PFSK-1 (cell line): ENCODE results near the gene PTPN14.

Experiments used
- FOXP2 ChIP-seq: optimal IDR thresholded peaks from 2 replicates; pipeline ENCODE3; 2011; ENCODE audit warnings: borderline replicate concordance, control low read depth, inconsistent platforms; ENCODE audit not compliant: insufficient read depth; ENCODE audit errors: extremely low read length, extremely low read depth
- POLR2AphosphoS5 ChIP-seq: IDR thresholded peaks from 2 replicates; pipeline ENCODE4 v1.6.1; 2012; ENCODE audit warnings: low read depth, mild to moderate bottlenecking, control low read depth, low read length, moderate library complexity
- SIN3A ChIP-seq: IDR thresholded peaks from 2 replicates; pipeline ENCODE4 v1.6.1; 2012; ENCODE audit warnings: mild to moderate bottlenecking, low read length, moderate library complexity, borderline replicate concordance; ENCODE audit not compliant: insufficient read depth
- TAF1 ChIP-seq: IDR thresholded peaks from 2 replicates; pipeline ENCODE4 v1.6.1; 2012; ENCODE audit warnings: low read length, control low read depth, borderline replicate concordance; ENCODE audit not compliant: insufficient read depth
- TF ChIP-seq, protein P1 (sequence below), 2 experiments: IDR thresholded peaks; 2 replicates each; pipeline versions ENCODE4 v1.6.1 to v1.8.0; 2011 to 2012; ENCODE audit warnings: low read depth in 2 of 2, low read length in 2 of 2, control low read depth in 1 of 2, inconsistent platforms in 1 of 2, mild to moderate bottlenecking in 1 of 2, moderate library complexity in 1 of 2; ENCODE audit not compliant: insufficient read depth in 1 of 2

The PTPN14 gene

GRCh38 chr1:214472364-214472763, 79.0 kb downstream of the PTPN14 start:
- TF ChIP-seq POLR2AphosphoS5, result no peak
- TF ChIP-seq FOXP2, result no peak
- TF ChIP-seq, protein P1, sequence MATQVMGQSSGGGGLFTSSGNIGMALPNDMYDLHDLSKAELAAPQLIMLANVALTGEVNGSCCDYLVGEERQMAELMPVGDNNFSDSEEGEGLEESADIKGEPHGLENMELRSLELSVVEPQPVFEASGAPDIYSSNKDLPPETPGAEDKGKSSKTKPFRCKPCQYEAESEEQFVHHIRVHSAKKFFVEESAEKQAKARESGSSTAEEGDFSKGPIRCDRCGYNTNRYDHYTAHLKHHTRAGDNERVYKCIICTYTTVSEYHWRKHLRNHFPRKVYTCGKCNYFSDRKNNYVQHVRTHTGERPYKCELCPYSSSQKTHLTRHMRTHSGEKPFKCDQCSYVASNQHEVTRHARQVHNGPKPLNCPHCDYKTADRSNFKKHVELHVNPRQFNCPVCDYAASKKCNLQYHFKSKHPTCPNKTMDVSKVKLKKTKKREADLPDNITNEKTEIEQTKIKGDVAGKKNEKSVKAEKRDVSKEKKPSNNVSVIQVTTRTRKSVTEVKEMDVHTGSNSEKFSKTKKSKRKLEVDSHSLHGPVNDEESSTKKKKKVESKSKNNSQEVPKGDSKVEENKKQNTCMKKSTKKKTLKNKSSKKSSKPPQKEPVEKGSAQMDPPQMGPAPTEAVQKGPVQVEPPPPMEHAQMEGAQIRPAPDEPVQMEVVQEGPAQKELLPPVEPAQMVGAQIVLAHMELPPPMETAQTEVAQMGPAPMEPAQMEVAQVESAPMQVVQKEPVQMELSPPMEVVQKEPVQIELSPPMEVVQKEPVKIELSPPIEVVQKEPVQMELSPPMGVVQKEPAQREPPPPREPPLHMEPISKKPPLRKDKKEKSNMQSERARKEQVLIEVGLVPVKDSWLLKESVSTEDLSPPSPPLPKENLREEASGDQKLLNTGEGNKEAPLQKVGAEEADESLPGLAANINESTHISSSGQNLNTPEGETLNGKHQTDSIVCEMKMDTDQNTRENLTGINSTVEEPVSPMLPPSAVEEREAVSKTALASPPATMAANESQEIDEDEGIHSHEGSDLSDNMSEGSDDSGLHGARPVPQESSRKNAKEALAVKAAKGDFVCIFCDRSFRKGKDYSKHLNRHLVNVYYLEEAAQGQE (IDR thresholded peaks at IDR 0.05; ENCODE audit: insufficient read depth in 1 of 2, low read depth in 2 of 2, low read length in 2 of 2), result no peak
- TF ChIP-seq SIN3A, result no peak

DNA sequence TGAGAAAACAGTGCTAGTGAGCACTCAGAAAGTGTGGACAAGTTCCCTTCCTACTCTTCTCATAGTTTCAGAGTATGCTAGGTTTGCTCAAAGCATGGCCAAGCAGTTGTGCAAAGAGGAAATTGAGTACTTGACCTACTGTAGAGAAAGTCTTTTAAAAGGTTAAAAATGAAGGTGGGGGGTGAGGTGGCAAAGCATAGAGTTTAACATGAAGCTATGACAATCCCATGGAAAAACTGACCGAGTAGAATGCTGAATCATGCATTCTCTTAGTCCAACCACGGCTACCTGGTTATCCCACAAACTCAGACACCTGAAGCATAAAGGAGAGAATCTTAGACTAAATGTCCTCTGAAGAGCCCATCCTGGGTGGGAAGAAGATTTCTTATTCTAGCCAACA, 79.9 kb downstream of the PTPN14 start:
- TF ChIP-seq, protein P1 (IDR thresholded peaks at IDR 0.05; ENCODE audit: insufficient read depth in 1 of 2, low read depth in 2 of 2, low read length in 2 of 2), result no peak
- no peak for TF ChIP-seq TAF1
- no peak for TF ChIP-seq SIN3A
- TF ChIP-seq FOXP2, result no peak
- TF ChIP-seq POLR2AphosphoS5, result no peak

DNA sequence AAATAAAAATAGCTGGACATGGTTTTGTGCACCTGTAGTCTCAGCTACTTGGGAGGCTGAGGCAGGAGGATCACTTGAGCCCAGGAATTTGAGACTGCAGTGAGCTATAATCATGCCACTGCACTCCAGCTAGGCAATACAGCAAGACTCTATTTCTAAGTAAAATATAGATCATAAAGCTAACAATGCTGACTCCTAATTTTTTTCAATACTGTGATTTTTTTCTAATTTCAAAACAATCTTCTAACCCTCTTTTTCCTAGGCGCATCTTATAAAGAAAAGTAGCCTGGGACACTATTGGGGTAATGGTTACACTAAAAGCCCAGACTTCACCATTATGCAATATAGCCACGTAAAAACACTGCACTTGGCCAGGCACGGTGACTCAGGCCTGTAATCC, 81.3 kb downstream of the PTPN14 start:
- TF ChIP-seq POLR2AphosphoS5 (no peak), FOXP2 (no peak), TAF1 (no peak), SIN3A (no peak)
- TF ChIP-seq, protein P1 (IDR thresholded peaks at IDR 0.05; ENCODE audit: insufficient read depth in 1 of 2, low read depth in 2 of 2, low read length in 2 of 2), result no peak

DNA sequence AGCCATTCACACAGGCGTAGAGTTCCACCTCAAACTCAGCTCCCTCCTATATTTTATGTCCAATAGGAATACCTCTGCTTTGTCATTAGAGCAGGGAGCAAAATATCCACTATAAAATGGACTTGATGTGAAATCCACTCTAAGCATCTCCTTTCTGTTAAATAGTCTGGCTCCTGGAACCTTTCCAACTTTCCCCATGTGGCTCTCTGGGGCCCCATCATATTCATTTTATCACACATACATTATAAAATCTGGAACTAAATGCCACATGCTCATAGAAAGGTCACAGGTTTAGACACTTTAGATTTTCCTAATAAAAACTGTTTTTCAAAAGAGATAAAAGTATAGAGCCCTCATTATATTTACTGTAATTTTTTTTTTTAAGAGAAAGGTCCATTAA, 82.1 kb downstream of the PTPN14 start:
- TF ChIP-seq, protein P1 (IDR thresholded peaks at IDR 0.05; ENCODE audit: insufficient read depth in 1 of 2, low read depth in 2 of 2, low read length in 2 of 2), result no peak
- TF ChIP-seq POLR2AphosphoS5 (no peak), SIN3A (no peak), FOXP2 (no peak), TAF1 (no peak)

DNA sequence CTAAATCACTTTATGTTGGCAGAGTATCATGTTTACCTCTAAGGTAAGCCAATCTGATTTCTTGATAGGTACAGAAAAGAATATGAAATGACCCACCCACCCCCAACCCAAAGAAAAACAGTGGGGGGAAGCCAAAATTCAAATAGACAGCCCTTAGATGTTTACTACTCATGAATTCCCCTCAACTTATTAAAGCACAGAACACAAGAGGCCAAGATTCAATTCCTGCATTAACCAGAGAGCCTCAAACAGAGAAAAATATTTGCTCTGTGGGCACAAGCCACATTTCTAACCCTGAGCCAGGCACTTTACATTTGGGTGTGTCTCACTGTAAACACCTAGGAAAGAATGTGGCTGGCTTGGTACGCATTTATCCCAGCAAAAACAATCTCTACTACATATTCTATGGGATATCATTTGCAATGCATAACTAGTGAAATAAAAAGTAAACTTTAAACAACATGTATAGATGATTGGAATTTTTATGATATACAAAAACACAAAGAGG, 84.3 kb downstream of the PTPN14 start:
- TF ChIP-seq, protein P1 (IDR thresholded peaks at IDR 0.05; ENCODE audit: insufficient read depth in 1 of 2, low read depth in 2 of 2, low read length in 2 of 2), result no peak
- TF ChIP-seq POLR2AphosphoS5 (no peak), SIN3A (no peak), FOXP2 (no peak), TAF1 (no peak)
